OCI-LY3 (cell line): Measurements from ENCODE around the gene TSTD2.

Experiments
- H2AFZ ChIP-seq: fragments of 200-600, 300-600 bp; shearing (Covaris generic); 2 replicates; pipeline ENCODE4 v1.6.0; 2014; ENCODE audit warnings: antibody characterized with exemption, low read depth, low read length
- H3K27ac ChIP-seq: fragments of 200-600, 300-600 bp; sonication (generic); 2 replicates; pipeline ENCODE4 v1.5.1; 2014; ENCODE audit warnings: mild to moderate bottlenecking, low read length, moderate library complexity, mixed read lengths
- H3K27me3 ChIP-seq: fragments of 200-600, 300-600 bp; sonication (generic); 2 replicates; pipeline ENCODE4 v1.6.1; 2014; ENCODE audit warnings: low read depth, low read length, mixed read lengths
- H3K36me3 ChIP-seq: fragments of 200-600, 300-600 bp; sonication (generic); replicated peaks from 2 replicates; pipeline ENCODE3; 2014; ENCODE audit warnings: low read depth, low read length, mixed read lengths
- H3K4me1 ChIP-seq: fragments of 300-600, 200-600 bp; sonication (generic); 2 replicates; pipeline ENCODE4 v1.6.1; 2014; ENCODE audit warnings: low read length, mixed read lengths
- H3K4me2 ChIP-seq: fragments of 200-600, 300-600 bp; sonication (generic); 2 replicates; pipeline ENCODE4 v1.6.1; 2014; ENCODE audit warnings: low read length, mixed read lengths
- H3K4me3 ChIP-seq: fragments of 300-600, 200-600 bp; sonication (generic); 2 replicates; pipeline ENCODE4 v1.5.1; 2014; ENCODE audit warnings: antibody characterized with exemption, mild to moderate bottlenecking, low read length, moderate library complexity
- H3K79me2 ChIP-seq: fragments of 300-600, 200-600 bp; shearing (Covaris generic); 2 replicates; pipeline ENCODE4 v1.6.1; 2014; ENCODE audit warnings: mild to moderate bottlenecking, low read length, mixed read lengths
- H3K9ac ChIP-seq: fragments of 300-600, 200-600 bp; shearing (Covaris generic); 2 replicates; pipeline ENCODE4 v1.6.0; 2014; ENCODE audit warnings: mild to moderate bottlenecking, low read length, moderate library complexity
- H3K9me3 ChIP-seq: fragments of 200-600, 300-600 bp; shearing (Covaris generic); 2 replicates; pipeline ENCODE4 v1.6.1; 2014; ENCODE audit warnings: low read length, mixed read lengths; ENCODE audit not compliant: insufficient read depth
- H4K20me1 ChIP-seq: fragments of 200-600, 300-600 bp; sonication (generic); 2 replicates; pipeline ENCODE4 v1.6.1; 2016; ENCODE audit warnings: low read length, mixed read lengths; ENCODE audit not compliant: insufficient read depth
- CTCF ChIP-seq: fragments of 200-600, 300-600 bp; sonication (generic); IDR thresholded peaks from 2 replicates; pipeline ENCODE4 v1.5.1; 2014; ENCODE audit warnings: antibody characterized with exemption, low read length, low read depth
- EZH2phosphoT487 ChIP-seq: fragments of 200-600 bp; shearing (Covaris generic); IDR thresholded peaks from 2 replicates; pipeline ENCODE4 v1.6.1; 2018; ENCODE audit warnings: antibody characterized with exemption, mixed run types, low read depth

TSTD2 gene

GRCh38 chr9:97565262-97565661 is 67.9 kb downstream of the TSTD2 start:
- H3K36me3 ChIP-seq = no peaks in the 10 kb centered on the region
- no peaks in the 10 kb centered on the region for H4K20me1 ChIP-seq
- no peak overlapping the region for H2AFZ ChIP-seq
- no peak for TF ChIP-seq CTCF
- TF ChIP-seq EZH2phosphoT487 = no peak
- no peak overlapping the region for H3K4me3 ChIP-seq
- no peak overlapping the region for H3K27ac ChIP-seq
- no peak overlapping the region for H3K9ac ChIP-seq
- no peaks in the 10 kb centered on the region for H3K79me2 ChIP-seq
- H3K9me3 ChIP-seq = no peaks in the 10 kb centered on the region
- no peak overlapping the region for H3K4me2 ChIP-seq
- H3K27me3 ChIP-seq = no peaks in the 10 kb centered on the region
- no peaks in the 10 kb centered on the region for H3K4me1 ChIP-seq

DNA sequence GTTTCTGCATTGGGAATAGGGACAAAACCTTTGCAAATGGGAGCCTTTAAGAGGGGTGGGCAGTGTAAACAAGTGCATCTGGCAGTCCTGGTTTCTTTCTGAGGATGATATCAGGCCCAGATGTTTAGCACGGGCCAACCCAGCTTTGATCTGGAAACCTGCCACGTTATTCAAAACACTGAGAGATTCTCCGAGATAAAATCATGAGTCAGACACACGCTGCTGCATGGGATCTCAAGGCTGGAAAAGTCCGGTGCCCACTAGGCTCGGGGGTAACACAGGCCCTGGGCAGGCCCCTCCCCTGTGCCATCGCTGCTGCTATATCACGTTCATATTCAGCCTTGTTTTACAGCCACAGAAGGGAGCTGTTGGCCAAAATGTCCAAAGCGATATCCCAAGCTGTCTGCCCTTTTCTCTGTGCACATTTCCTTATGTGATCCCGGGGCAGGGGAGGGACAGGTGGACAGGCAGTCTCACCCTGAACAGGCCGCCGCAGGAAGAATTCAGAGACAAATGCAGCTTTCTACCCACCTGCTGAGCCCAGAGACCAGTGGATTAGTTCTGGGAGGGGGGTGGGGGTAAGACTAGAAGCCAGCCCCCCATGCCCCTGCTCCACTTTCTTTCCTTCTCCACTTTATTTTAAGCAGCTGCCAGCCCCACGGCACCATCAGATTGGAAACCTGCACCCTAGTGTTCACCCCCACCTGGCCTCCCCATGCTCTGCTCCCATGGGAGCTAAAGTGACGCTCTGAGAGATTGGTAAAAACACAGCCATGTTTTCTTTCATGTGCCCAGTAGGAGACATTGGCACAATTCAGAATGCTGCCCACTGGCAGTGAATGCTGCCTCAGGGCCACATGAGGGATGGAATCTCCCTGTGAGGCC is 68.6 kb downstream of the TSTD2 start:
- Histone ChIP-seq H4K20me1 (no peaks in the 10 kb centered on the region), H3K4me3 (no peak overlapping the region), H3K27ac (no peak overlapping the region), H3K9me3 (no peaks in the 10 kb centered on the region), H3K27me3 (no peaks in the 10 kb centered on the region), H3K9ac (no peak overlapping the region), H2AFZ (no peak overlapping the region), H3K36me3 (no peaks in the 10 kb centered on the region), H3K79me2 (no peaks in the 10 kb centered on the region), H3K4me1 (no peaks in the 10 kb centered on the region), H3K4me2 (no peak overlapping the region)
- TF ChIP-seq CTCF (no peak), EZH2phosphoT487 (no peak)

GRCh38 chr9:97563458-97564135 is 69.6 kb downstream of the TSTD2 start:
- H2AFZ ChIP-seq = no peak overlapping the region
- no peak overlapping the region for H3K4me2 ChIP-seq
- TF ChIP-seq CTCF (no peak), EZH2phosphoT487 (no peak)
- no peaks in the 10 kb centered on the region for H3K36me3 ChIP-seq
- H3K79me2 ChIP-seq = no peaks in the 10 kb centered on the region
- H3K4me3 ChIP-seq = no peak overlapping the region
- no peaks in the 10 kb centered on the region for H4K20me1 ChIP-seq
- no peak overlapping the region for H3K9ac ChIP-seq
- H3K27me3 ChIP-seq = no peaks in the 10 kb centered on the region
- no peaks in the 10 kb centered on the region; the same call in 1 of the 2 replicates for H3K4me1 ChIP-seq
- H3K9me3 ChIP-seq = no peaks in the 10 kb centered on the region
- H3K27ac ChIP-seq = no peak overlapping the region

DNA sequence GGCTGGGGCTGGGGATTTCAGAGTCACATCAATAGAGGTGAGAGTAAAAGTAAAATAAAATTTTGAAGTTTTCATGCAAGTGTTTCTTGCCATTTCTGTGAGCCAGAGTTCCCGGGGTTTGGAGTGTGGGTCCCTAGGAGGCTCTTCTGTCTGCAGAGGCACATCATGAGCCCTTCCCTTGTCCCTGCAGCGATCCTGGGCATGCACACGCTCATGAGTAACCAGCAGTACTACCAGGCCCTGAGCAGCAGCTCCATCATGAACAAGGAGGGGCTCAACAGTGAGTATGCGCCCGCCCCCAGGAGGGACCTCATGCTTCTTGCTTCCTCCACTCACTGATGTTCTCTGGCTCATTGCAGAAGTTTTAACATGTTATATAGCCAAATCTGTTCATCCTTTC is 70.6 kb downstream of the TSTD2 start:
- Histone ChIP-seq H3K79me2 (no peaks in the 10 kb centered on the region), H3K36me3 (no peaks in the 10 kb centered on the region), H3K9me3 (no peaks in the 10 kb centered on the region), H3K4me2 (no peak overlapping the region), H3K9ac (no peak overlapping the region), H3K27ac (no peak overlapping the region), H2AFZ (no peak overlapping the region), H4K20me1 (no peaks in the 10 kb centered on the region), H3K4me1 (no peaks in the 10 kb centered on the region; the same call in 1 of the 2 replicates), H3K27me3 (no peaks in the 10 kb centered on the region), H3K4me3 (no peak overlapping the region)
- no peak for TF ChIP-seq CTCF
- TF ChIP-seq EZH2phosphoT487 = no peak
